T follicular helper cell (primary cell): ENCODE measurements around the gene IRF1.
"Not testable (repeated sequence)": the region's sequence is repeated elsewhere in the genome, so short reads cannot be mapped to it uniquely, and the experiment has no call there.

Experiments used
- DNase-seq: peaks from one replicate; pipeline ENCODE4 v3.0.0-alpha.2; 2020; ENCODE audit warnings: low read depth

The IRF1 gene

DNA sequence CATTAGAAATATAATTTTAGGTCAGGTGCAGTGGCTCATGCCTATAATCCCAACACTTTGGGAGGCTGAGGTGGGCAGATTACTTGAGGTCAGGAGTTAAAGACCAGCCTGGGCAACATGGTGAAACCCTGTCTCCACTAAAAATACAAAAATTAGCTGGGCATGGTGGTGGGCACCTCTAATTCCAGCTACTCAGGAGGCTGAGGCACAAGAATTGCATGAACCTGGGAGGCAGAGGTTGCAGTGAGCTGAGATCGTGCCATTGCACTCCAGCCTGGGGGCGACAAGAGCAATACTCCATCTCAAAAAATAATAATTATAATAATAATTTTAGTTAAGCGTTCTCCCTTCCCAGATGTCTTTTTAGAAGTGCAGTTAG lies 52.3 kb downstream of the IRF1 start:
- not testable (repeated sequence) for DNase-seq

DNA sequence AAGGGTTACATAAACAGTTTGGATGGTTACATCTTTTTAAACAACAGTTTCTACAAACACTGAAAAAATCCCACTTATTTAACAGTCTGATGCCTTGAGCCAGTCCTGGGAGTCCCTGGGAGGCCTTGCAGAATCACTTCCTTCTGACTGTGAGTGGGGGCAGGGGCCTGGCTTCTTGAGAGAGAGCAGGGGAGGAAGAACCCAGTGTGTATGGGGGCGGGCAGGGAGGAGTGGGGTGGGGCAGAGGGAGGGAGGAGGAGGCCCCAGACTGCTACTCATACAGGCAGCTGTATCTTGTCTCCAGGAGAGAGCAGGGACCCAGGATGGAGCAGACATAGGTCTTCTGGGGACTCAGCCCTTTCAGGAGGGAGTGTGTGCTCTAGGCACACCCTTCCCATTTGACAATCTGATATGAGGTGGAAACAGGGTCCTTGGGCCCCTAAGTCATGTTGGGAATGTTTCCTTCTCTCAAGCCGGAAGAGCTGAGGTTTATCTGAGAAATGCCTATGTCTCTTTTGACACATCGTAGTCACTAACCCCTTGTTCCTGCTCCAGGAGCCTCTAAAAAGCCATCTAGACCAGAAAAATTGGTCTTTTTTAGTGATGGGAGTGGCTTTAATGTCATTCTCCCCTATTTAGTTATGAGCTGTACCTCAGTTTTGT lies 52.8 kb downstream of the IRF1 start:
- peak; percentile 39 for DNase-seq

DNA sequence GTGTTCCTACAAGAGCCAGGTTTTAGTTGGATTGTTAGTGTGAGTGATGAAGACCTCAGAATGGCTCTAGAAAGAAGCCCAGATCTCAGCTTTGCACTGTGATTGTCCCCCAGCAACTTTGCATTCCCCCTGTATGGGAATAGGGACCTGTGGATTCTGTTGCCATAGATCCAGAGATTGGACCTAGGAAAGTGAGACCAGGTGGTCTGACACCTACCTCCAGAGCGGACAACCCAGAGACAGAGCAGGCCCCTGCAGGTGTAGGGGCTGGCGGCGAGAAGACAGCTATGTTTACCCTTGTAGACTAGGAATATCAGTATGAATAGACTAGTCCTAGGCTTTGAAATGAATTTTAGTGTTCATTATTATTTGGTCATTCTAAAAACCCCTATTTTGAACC lies 53.6 kb downstream of the IRF1 start:
- DNase-seq, result no peak

DNA sequence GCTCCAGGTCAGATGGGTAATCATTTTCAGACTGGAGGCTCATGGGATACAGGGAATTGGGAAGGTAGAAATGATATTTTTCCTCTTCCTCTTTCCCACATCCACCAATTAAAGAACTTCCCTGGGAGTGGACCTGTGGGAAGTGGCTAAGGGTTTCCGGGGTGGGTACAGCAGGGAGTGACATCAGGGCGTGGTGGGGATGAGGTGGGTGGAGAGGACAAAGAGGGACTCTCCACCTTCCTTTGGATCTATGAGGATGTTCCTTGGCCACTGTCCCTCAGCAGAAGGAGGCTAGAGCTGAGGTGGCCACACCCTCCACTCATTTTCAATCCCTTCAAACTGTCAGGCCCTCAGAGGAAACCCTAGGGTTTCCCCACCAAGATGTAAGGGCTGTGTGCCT lies 54.7 kb downstream of the IRF1 start:
- no peak for DNase-seq

DNA sequence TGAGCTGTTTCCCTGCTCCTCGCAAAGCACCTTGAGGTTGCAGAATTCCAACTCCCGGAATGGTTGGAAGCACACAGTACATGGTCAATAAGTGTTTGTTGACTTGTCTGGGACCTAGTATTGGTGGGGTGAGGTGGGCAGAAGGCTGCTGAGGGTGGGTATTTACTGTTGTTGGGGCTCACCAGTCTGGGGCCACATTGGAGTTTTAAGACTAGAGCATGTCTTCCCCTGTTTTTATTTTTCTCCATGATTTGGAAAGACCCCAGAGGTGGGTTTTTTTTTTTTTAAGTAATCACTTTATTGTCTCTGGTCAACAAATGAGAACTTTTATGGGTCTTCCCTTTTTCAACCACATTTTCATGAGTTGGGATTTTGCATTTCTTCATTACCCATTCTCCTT lies 55.1 kb downstream of the IRF1 start:
- DNase-seq, result no peak

DNA sequence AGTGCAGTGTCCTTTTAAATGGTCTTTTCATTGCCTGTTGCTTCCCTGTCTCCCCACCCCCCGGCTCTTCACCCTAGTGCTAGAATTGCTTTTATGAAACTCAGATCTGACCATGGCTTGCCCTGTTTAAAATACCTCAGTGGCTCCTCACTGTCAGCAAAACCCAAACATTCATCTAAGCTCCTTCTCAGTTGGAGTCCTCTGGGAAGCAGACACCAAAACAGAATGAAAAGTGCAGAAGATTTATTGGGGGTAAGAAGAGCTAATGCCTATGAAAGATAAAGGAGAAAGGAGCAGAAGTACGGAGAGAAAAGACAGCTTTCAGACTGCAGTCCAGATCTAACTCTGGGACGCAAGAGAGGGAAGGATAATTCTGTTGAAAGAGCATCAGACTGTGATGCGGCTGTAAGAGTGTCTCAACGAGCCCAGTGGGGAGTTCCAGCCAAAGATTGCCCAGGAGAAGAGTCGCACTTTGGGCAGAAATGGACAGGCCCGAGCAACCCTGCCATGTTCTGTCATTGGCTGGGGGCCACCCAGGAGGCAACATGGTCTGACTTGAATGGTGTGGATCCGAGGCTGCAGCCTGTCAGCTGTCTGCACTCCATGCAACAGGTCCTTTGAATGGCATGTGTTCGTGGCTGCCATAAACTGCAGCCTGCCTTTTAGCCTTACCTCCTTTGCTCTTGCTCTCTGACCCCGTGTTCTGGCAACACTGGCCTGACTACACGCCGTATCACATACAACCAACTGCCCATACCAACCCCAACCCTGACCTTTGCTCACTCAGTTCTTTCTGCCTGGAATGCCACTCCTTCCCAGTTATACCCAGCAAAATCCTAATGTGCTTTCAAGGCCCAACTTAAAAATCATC lies 55.9 kb downstream of the IRF1 start:
- no peak for DNase-seq

DNA sequence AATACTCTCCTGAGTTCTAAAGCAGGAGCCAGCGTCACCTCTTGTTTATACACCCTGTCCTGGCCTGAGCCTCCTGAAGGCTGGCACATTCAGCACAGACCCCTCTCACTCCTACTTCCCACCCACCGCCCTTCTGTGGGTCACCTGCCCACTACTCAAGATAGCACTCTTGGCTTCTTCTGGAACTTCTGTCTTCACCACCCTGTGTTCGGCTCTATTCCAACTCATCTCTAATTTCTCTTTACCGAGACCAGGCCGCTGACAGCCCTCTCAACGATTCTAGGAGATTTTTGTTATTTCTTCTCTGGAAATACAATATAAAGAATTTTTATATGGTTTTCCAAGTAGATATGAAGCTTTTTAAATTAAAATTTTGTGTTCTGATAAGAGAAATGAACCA lies 57.4 kb downstream of the IRF1 start:
- DNase-seq, result no peak

DNA sequence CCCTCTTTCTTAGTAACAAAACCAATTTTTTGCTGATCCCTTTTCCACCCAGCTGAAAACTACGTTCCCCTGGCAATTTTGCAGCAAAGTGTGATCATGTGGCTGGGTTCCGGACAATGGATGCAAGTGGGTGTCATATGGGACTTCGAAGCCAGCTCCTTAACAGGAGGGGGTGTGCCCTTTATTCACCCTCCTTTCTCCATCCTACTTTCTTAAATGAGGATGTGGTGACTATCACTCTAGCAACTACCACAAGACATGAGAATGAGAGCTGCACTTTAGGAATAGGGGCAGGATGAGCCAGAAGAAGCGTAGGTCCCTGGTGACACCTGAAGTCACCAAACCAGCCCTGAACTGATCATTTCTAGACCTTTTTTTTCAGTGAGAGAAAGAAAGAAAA lies 58.9 kb downstream of the IRF1 start:
- no peak for DNase-seq
